ENCODE data around the gene TBX15.

TBX15 gene

GRCh38 chr1:118933051-118933781, 54.9 kb downstream of the TBX15 start:
- no peaks in the 10 kb centered on the region for H3K4me1 ChIP-seq (ENCODE audit: control insufficient read depth in 1 of 2, insufficient read depth in 1 of 2, low read depth in 1 of 2, low read length in 1 of 2)
- H3K9me3 ChIP-seq, result no peaks in the 10 kb centered on the region
- H3K36me3 ChIP-seq, result no peaks in the 10 kb centered on the region
- no peak overlapping the region for H3K4me3 ChIP-seq (ENCODE audit: low read depth in 1 of 2, low read length in 1 of 2)
- no peak for TF ChIP-seq CTCF (IDR thresholded peaks at IDR 0.05)
- H3K27me3 ChIP-seq, result no peaks in the 10 kb centered on the region
- H3K27ac ChIP-seq, result no peak overlapping the region

- H3K9me3 ChIP-seq, result no peaks in the 10 kb centered on the region
- H3K27ac ChIP-seq, result no peak overlapping the region
- no peaks in the 10 kb centered on the region for H3K27me3 ChIP-seq
- H3K4me3 ChIP-seq (ENCODE audit: low read depth in 1 of 2, low read length in 1 of 2), result no peak overlapping the region
- no peaks in the 10 kb centered on the region for H3K36me3 ChIP-seq
- no peaks in the 10 kb centered on the region for H3K4me1 ChIP-seq (ENCODE audit: control insufficient read depth in 1 of 2, insufficient read depth in 1 of 2, low read depth in 1 of 2, low read length in 1 of 2)
- TF ChIP-seq CTCF (IDR thresholded peaks at IDR 0.05), result no peak
Observed at GRCh38 chr1:118931876-118932275, 56.3 kb downstream of the TBX15 start.

GRCh38 chr1:118928739-118929554, 59.2 kb downstream of the TBX15 start:
- TF ChIP-seq CTCF (IDR thresholded peaks at IDR 0.05), result no peak
- H3K4me1 ChIP-seq (ENCODE audit: control insufficient read depth in 1 of 2, insufficient read depth in 1 of 2, low read depth in 1 of 2, low read length in 1 of 2), result no peaks in the 10 kb centered on the region
- H3K36me3 ChIP-seq, result no peaks in the 10 kb centered on the region
- H3K9me3 ChIP-seq, result no peaks in the 10 kb centered on the region
- H3K4me3 ChIP-seq (ENCODE audit: low read depth in 1 of 2, low read length in 1 of 2), result no peak overlapping the region
- no peaks in the 10 kb centered on the region for H3K27me3 ChIP-seq
- H3K27ac ChIP-seq, result no peak overlapping the region

GRCh38 chr1:118927427-118928187, 60.5 kb downstream of the TBX15 start:
- Histone ChIP-seq H3K36me3 (no peaks in the 10 kb centered on the region), H3K27me3 (no peaks in the 10 kb centered on the region), H3K4me1 (ENCODE audit: control insufficient read depth in 1 of 2, insufficient read depth in 1 of 2, low read depth in 1 of 2, low read length in 1 of 2) (no peaks in the 10 kb centered on the region), H3K27ac (no peak overlapping the region), H3K9me3 (no peaks in the 10 kb centered on the region), H3K4me3 (ENCODE audit: low read depth in 1 of 2, low read length in 1 of 2) (no peak overlapping the region)
- TF ChIP-seq CTCF (IDR thresholded peaks at IDR 0.05), result no peak

- Histone ChIP-seq H3K27me3 (no peaks in the 10 kb centered on the region), H3K36me3 (no peaks in the 10 kb centered on the region), H3K9me3 (no peaks in the 10 kb centered on the region), H3K4me1 (ENCODE audit: control insufficient read depth in 1 of 2, insufficient read depth in 1 of 2, low read depth in 1 of 2, low read length in 1 of 2) (no peaks in the 10 kb centered on the region), H3K4me3 (ENCODE audit: low read depth in 1 of 2, low read length in 1 of 2) (no peak overlapping the region), H3K27ac (no peak overlapping the region)
- TF ChIP-seq CTCF (IDR thresholded peaks at IDR 0.05), result no peak
Observed at GRCh38 chr1:118926261-118926660, 61.9 kb downstream of the TBX15 start.
